Measurements from ENCODE around the gene LBHD2. TPM values are rescaled to one million over a fixed set of nuclear protein-coding genes. Genes with fewer than 3 reads are reported as not detected.

The LBHD2 gene
- total RNA-seq, 1 donor from 2014 or later: not detected

DNA sequence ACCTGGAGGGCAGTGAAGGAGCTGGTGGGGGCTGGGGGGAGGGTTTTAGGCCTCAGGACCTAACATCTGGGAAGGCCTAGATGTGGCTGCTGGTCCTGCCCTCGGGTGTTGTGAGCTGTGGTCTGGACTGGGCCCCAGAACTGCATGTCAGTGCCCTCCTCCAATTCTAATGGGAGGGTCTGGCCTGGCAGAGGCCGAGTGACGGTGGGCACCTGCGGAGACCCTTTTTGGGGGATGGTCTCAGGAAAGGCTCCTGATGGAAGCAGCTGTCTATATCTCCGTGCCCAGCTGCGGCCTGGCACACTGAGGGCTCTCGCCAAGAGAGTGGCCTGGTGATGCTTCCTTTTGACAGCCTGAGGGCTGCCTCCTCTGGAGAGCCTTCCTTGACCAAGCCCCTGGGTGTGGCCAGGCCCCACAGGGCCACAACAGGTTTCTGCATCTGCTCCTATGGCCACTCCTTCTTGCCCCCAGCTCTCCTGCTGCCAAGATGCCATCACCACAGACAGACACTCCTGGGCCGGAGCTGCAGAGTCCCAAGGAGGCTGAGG, 15.8 kb downstream of the LBHD2 start:
- DNase-seq (no peak), ATAC-seq (no peak)
- Histone ChIP-seq H3K27ac (no peak overlapping the region), H3K36me3 (no peaks in the 10 kb centered on the region), H3K4me3 (no peak overlapping the region), H3K9me3 (no peaks in the 10 kb centered on the region), H3K27me3 (peaks cover 34% of the 10 kb centered on the region), H3K4me1 (peaks cover 22% of the 10 kb centered on the region)
- intact Hi-C loops (cut with DNase I): loop anchor here (10.0 kb wide), 2 partner anchors 85 to 195 kb away; no protein-coding TSS in a partner anchor
- TF ChIP-seq, protein P1, sequence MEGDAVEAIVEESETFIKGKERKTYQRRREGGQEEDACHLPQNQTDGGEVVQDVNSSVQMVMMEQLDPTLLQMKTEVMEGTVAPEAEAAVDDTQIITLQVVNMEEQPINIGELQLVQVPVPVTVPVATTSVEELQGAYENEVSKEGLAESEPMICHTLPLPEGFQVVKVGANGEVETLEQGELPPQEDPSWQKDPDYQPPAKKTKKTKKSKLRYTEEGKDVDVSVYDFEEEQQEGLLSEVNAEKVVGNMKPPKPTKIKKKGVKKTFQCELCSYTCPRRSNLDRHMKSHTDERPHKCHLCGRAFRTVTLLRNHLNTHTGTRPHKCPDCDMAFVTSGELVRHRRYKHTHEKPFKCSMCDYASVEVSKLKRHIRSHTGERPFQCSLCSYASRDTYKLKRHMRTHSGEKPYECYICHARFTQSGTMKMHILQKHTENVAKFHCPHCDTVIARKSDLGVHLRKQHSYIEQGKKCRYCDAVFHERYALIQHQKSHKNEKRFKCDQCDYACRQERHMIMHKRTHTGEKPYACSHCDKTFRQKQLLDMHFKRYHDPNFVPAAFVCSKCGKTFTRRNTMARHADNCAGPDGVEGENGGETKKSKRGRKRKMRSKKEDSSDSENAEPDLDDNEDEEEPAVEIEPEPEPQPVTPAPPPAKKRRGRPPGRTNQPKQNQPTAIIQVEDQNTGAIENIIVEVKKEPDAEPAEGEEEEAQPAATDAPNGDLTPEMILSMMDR (IDR thresholded peaks at IDR 0.05): no peak

DNA sequence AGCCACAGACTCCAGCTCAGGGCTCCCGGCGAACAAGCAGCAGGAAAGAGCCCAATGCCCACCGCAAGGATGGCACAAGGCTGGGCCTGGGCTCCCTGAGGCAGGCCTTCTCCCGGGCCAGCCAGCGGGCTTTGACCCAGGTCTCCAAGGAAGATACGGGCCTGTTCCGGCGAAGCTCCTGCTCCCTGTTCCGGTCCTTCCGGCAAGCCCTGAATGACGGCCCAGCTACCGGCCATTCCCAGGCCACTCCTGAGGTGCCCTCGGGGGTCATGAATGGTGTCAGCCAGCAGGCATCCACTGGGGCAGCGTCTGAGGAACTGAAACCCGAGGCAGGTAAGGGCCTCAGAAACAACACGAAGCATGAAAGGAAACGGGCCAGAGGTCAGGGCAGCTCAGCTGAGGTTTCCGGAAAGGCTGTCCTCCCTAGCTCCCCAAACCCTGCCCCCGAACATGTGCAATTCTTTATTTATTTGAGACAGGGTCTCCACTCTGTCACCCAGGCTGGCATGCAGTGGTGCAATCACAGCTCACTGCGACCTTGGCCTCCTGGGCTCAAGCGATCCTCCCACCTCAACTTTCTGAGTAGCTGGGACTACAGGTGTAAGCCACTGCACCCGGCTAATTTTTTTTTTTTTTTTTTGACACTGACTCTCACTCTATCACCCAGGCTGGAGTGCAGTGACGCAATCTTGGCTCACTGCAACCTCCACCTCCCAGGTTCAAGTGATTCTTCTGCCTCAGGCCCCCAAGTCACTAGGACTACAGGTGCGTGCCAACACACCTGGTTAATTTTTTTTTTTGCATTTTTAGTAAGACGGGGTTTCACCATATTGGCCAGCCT, 16.5 kb downstream of the LBHD2 start:
- DNase-seq (no peak), ATAC-seq (no peak)
- Histone ChIP-seq H3K9me3 (no peaks in the 10 kb centered on the region), H3K4me1 (peaks cover 24% of the 10 kb centered on the region), H3K27ac (no peak overlapping the region), H3K4me3 (no peak overlapping the region), H3K27me3 (peaks cover 34% of the 10 kb centered on the region), H3K36me3 (no peaks in the 10 kb centered on the region)
- TF ChIP-seq, protein P1 (IDR thresholded peaks at IDR 0.05): no peak
- intact Hi-C loops (cut with DNase I): loop anchor here (10.0 kb wide), 2 partner anchors 84 to 194 kb away; no protein-coding TSS in a partner anchor

DNA sequence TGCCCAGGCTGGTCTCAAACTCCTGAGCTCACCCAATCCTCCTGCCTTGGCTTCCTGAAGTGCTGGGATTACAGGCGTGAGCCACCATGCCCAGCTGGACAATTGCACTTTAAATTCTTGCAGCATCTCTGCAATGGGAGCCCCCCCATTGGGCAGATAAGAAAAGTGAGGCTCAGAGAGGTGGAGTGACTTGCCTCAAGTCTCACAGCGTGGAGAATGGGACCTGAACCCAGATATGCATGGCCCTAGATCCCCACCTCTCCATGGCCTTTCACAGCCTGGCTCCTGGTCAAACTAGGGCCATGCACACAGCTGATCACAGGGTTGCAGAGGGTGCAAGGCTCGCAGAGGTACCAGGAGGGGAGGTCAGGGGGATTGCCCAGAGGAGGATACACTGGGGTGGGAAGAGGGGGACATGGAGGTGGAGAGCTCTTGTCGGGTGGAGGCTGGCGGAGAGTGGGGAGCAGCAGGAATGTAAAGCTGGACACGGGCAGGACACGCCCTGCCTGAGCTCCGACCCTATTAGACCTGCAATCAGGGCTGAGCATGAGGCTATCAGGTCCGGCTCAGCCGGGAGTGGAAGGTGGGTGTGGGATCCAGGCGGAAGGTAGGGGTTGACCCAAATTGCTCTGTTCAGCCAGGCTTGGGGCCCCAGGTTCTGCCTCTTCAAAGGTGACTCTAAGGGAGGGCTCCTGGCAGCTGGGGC, 17.4 kb downstream of the LBHD2 start:
- peaks cover 34% of the 10 kb centered on the region for H3K27me3 ChIP-seq
- no peak overlapping the region for H3K4me3 ChIP-seq
- H3K36me3 ChIP-seq: no peaks in the 10 kb centered on the region
- DNase-seq (no peak), ATAC-seq (no peak)
- H3K4me1 ChIP-seq: peaks cover 24% of the 10 kb centered on the region
- intact Hi-C loops (cut with DNase I): loop anchor here (10.0 kb wide), 2 partner anchors 83 to 193 kb away; no protein-coding TSS in a partner anchor
- H3K9me3 ChIP-seq: no peaks in the 10 kb centered on the region
- no peak overlapping the region for H3K27ac ChIP-seq
- TF ChIP-seq, protein P1 (IDR thresholded peaks at IDR 0.05): no peak

DNA sequence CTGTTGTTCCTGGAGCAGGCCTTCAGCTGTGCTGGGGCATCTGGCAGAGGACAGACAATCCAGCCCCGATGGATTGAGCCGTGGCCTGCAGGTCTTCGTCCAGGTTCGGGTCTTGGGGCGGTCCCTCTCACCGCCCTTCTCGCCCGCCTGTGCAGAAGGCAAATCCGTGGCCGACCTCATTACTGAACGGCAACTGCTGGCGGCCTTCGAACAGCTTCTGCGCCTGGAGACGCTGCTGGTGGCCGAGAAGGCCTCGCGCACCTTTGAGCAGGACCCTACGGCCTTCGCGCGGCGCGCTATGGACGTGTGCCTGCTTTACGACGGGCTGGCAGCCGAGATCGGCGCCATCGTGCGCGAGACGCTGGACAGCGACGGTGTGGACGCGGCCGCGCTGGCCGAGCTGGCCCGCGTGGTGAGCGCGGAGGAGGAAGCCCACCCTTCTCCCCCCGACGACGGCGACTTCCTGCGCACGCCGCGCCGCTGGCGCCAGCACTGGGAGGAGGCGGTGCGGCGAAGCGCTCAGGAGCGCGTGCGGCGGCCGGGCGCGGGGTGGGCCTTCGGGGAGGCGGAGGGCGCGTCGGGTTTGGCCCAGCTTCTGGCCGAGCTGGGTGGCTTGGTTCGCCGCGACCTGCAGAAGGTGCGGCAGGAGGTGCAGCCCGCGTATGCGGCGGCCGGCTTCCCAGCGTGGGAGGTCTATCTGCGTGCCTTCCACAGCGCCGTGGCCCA, 18.1 kb downstream of the LBHD2 start:
- TF ChIP-seq, protein P1 (IDR thresholded peaks at IDR 0.05): no peak
- Histone ChIP-seq H3K9me3 (no peaks in the 10 kb centered on the region), H3K4me3 (no peak overlapping the region), H3K27ac (no peak overlapping the region), H3K4me1 (peaks cover 24% of the 10 kb centered on the region), H3K36me3 (no peaks in the 10 kb centered on the region), H3K27me3 (peaks cover 34% of the 10 kb centered on the region)
- intact Hi-C loops (cut with DNase I): loop anchor here (10.0 kb wide), 2 partner anchors 83 to 193 kb away; no protein-coding TSS in a partner anchor
- ATAC-seq: no peak
- DNase-seq: no peak

DNA sequence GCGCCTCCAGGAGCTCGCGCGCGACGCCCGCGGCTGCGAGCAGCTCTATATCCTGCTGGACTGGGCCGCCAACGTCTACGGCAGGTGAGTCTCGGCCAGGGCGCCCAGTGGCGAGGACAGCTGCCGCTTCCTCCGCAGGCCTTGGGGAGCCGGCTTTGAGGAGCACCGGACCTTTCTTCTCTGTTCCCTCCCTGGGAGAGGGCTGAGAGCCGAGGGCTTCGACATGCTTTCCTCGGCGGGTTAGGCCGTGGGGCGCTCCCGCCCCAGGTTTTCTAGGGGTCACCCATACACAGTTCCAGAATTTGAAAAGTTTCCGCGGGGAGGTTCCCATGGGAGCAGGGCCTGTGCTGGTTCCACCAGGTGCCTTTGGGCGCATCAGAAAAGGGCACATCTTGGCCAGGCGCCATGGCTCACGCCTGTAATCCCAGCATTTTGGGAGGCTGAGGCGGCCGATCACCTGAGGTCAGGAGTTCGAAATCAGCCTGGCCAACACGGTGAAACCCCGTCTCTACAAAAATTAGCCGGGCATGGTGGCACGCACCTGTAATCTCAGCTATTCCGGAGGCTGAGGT, 18.8 kb downstream of the LBHD2 start:
- Histone ChIP-seq H3K4me1 (peaks cover 24% of the 10 kb centered on the region), H3K36me3 (no peaks in the 10 kb centered on the region), H3K4me3 (no peak overlapping the region), H3K27ac (no peak overlapping the region), H3K9me3 (no peaks in the 10 kb centered on the region), H3K27me3 (peaks cover 34% of the 10 kb centered on the region)
- intact Hi-C loops (cut with DNase I): loop anchor here (10.0 kb wide), 2 partner anchors 82 to 192 kb away; no protein-coding TSS in a partner anchor
- ATAC-seq (no peak), DNase-seq (no peak)
- TF ChIP-seq, protein P1 (IDR thresholded peaks at IDR 0.05): no peak

All from upper lobe of right lung (tissue), 1 donor.